HG03175 (cell line): ENCODE measurements around the gene ARMC7.
"Not testable (repeated sequence)": the region's sequence is repeated elsewhere in the genome, so short reads cannot be mapped to it uniquely, and the experiment has no call there.

Experiments
- ATAC-seq: cut with Tn5 transposase; IDR thresholded peaks from one replicate; pipeline ENCODE4 v1.9.1; 2021; ENCODE audit warnings: mild to moderate bottlenecking, moderate library complexity; ENCODE audit not compliant: unreplicated experiment

Gene ARMC7

DNA sequence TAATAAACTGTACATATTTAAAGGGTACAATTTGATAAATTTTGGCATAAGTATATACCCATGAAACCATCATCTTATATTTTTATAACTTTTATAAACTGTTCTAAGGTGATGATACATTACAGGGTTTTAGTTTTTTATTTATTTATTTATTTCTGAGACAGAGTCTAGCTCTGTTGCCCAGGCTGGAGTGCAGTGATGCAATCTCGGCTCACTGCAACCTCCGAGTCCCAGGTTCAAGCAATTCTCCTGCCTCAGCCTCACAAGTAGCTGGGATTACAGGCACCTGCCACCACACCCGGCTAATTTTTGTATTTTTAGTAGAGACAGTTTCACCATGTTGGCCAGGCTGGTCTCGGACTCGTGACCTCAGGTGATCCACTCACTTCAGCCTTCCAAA lies 18.2 kb downstream of the ARMC7 start:
- not testable (repeated sequence) for ATAC-seq

DNA sequence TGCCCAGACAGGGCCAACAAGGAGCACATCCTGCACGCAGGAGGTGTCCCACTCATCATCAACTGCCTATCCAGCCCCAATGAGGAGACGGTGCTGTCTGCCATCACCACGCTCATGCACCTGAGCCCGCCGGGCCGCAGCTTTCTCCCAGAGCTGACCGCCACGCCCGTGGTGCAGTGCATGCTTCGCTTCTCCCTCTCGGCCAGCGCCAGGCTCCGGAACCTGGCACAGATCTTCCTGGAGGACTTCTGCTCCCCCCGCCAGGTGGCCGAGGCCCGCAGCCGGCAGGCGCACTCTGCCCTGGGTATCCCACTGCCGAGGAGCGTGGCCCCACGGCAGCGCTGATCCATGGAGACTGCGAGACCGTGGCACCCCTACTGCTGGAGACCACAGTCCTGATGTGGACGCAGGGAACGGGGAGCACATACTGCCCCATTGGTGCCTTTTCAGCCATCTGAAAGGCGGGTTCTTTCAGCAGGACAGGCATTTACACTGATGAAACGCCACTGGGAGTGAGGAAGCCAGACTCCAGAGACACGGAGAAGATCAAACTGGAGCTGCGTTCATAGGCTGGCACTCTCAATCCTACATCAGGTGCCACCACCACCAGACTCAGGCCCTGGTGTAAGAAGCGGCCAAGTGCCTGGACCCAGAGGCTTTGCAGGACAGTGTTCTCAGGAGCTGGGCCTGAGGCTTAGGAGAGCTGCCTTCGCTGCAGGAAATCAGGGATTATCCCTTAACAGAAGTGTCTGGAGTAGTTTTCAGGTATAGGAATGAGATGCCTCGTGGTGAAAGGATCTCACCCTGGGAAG lies 19.1 kb downstream of the ARMC7 start:
- ATAC-seq, result no peak

DNA sequence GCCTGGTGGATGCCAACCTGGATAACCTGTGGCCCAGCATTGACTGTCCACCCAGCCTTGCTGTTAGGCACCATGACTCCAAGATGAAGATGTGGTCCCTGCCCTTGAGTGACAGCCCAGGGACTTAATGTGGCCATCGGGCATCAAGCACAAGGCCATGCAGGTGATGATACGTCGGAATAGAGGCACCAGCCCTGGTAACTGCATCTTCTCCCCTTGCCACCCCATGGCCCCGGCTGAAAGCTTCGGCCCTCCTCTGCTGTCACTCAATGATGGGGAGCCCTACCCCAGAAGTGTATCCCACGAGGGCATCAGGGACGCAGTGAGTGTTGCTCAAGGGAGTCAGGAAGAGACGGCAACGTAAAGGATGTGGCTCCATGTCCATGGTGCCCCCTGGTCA lies 19.8 kb downstream of the ARMC7 start:
- no peak for ATAC-seq

DNA sequence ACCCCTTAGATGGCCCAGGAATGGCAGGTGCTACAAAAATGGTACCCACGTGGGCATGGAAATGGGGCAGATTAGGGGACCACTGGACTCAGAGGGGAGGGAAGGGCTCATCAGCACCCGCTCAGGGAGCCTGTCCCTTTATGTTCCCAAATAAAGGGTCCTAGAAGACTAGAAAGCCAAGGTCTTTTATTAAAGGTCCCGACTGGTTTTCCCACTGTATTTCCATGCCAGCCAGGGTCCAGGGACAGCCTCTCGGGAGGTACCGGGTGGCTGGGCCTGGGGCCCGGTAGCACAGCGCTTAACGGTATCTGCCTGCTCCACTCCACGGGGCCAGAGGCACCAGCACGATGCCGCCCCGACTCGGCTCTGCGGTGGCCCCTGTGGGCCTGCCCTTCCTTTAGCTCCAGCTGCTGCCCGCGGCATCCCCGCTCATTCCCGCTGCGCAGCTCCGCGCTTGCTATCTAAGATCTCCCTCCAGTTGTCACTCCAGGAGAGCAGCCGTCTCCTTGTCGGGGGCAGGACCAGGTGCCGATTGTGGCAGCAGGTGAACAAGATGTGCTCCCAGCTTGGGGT lies 20.4 kb downstream of the ARMC7 start:
- no peak for ATAC-seq

DNA sequence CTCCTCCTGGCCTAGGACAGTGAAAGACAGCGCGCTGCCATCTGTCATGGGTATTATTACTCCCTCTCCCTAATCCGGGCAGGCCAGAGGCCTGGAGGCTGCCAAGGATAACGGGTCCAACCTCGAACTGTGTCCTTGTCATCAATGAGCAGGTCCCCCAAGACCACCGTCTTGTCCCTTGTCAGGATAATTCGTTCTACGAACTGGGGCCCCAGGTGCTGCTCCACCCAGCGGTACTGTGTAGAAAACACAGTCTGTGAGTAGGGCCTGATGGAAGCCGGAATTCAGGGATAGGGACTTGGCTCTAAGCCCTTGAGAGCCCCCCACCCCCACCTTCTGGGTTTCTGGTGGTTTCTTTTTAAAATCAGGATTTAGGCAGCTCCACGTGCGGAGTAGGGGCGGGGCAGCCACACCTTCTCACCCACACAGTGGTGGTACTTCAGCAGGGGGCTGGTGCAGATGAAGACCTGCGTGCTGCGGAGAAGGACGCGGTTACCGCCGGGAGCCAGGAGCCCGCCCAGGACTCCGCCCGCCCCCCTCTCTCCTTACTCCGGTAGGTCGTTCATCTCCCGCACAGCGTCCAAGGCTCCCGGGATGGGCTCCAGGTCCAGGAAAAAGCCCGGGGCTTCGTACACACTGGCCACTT lies 21.0 kb downstream of the ARMC7 start:
- ATAC-seq, result no peak

DNA sequence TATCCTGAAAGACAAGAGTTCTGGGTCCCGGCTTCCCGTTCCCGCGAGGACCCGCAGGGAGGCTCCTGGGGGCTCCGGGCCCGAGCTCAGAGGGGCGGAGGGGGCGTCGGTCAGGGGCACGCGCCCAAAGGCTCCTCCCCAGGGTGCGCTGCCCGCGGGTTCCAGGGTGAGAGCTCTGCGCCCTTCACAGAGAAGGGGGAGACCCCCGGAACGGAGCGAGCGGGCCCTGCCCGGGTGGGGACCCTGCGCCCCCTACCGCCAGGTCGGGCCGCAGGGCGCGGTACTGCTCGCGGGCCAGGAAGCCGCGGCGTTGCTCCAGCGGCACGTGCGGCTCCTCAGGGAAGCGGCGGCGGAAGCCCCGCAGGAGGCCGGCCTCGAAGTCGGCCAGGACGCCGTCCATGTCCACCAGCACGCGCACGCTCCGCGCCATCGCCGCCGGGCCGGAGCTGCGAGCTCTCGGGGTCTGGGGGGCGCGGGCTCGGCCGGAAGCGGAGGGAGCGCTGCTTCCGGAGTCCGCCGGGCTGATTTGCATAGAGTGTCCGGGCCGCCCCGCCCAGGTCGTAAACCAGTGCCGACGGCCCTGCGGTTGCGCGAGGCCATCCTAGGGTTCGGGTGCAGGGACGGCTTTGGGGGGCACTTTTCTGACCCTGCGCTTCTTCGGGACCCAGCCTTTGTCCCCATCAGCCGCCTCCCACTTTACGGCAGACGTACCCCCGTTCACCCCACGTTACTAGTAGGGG lies 21.7 kb downstream of the ARMC7 start, which contains the start of gene NT5C:
TSS of gene NT5C (minus strand) at position 465 of the 740 bp plus-strand sequence. CDS start at position 430, 35 bp downstream.
- ATAC-seq, result peak; percentile 79

DNA sequence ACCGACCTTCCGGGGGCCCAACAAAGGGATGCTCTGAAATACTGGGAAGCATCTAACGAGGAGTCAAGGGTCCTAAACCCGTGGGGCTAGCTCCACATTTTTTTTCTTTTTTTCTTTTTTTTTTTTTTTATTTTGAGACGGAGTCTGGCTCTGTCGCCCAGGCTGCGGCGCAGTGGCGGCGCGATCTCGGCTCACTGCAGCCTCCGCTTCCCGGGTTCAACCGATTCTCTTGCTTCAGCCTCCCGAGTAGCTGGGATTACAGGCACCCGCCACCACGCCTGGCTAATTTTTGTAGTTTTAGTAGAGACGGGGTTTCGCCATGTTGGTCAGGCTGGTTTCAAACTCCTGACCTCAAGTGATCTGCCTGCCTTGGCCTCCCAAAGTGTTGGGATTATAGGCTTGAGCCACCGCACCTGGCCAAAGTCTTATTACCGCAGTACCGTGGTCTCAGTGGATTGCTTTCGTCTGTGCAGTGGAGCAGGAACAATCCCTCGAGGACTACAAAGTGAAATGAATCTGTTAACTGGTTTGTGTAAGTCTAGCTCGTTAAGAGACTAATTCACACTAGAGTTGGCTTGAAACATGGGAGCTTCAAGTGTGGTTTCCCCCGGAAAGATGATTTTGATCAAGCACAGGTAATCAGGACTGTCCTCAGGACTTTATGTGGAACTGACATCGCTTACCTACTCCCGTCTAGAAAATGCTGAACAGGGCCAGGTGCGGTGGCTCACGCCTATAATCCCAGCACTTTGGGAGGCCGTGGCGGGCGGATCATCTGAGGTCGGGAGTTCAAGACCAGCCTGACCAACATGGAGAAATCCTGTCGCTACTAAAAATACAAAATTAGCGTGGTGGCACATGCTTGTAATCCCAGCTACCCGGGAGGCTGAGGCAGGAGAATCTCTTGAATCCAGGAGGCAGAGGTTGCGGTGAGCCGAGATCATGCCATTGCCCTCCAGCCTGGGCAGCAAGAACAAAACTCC lies 22.5 kb downstream of the ARMC7 start:
- not testable (repeated sequence) for ATAC-seq

DNA sequence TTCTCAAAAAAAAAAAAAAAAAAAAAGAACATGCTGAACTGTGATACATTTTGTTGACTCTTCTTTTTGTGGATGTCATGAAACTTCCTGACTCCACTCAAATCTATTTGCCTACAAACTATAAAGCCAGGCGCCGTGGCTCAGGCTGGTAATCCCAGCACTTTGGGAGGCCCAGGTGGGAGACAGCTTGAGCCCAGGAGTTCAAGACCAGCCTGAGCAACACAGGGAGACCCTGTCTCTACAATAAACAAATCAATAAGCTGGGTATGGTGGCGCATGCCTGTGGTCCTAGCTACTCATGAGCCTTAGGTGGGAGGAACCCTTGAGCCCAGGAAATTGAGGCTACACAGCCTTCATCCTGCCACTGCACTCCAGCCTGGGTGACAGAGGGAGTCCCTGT lies 23.2 kb downstream of the ARMC7 start:
- no peak for ATAC-seq

DNA sequence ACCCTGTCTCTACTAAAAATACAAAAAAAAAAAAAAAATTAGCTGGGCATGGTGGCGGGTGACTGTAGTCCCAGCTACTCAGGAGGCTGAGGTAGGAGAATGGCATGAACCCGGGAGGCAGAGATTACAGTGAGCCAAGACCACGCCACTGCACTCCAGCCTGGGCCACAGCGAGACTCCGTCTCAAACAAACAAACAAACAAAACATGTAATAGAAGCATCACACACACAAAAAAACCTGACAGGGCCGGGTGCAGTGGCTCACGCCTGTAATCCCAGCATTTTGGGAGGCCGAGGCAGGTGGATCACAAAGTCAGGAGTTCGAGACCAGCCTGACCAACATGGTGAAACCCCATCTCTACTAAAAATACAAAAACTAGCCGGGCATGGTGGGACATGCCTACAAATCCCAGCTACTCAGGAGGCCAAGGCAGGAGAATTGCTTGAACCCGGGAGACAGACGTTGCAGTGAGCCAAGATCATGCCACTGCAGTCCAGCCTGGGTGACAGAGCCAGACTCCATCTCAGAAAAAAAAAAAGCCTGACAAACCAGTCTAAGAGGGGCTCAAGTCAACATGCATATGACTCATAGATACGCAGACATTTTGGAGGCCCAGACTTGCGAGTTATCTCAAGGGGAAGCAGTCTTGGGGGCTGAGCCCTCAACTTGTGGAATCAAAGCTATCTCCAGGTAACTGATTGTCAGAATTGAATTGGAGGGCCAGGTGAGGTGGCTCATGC lies 24.0 kb downstream of the ARMC7 start:
- ATAC-seq, result not testable (repeated sequence)

DNA sequence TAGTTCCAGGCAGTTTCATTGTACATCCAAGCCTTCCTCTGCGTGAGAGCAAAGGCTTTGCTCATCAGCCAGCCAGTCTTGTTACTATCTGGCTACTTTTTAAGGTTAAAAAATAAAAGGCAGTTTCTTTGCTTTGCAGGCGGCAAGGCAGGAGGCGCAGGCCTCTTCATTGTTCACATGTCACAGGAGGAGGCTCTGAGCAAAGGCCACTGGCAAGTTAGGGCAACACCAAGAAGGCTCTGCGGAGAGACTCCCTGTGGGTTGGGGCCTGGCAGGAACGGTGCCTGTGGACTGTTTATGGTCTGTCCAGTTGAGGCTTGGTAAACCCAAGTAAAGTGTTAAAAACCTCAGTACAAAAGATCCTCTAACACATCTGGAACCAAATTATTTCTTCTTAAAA lies 25.7 kb downstream of the ARMC7 start:
- ATAC-seq, result no peak

DNA sequence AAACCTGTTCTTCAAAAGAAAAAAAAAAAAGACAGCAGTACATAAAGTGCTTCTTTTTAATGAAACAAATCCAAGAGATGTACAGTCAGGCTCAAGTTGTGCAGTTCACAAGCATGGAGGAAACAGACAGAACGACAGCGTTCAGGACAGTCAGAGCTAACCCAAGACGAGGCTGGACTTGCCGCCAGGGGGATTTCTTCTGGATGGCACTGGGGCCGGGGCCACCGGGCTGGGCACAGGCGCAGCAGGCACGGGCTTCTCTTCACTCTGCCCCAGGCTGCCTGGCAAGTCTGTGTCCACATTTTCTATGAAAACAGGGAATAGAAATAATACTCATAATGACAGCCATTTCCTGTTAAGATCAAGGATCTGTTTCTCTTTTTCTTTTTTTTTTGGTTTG lies 26.2 kb downstream of the ARMC7 start:
- ATAC-seq, result no peak

DNA sequence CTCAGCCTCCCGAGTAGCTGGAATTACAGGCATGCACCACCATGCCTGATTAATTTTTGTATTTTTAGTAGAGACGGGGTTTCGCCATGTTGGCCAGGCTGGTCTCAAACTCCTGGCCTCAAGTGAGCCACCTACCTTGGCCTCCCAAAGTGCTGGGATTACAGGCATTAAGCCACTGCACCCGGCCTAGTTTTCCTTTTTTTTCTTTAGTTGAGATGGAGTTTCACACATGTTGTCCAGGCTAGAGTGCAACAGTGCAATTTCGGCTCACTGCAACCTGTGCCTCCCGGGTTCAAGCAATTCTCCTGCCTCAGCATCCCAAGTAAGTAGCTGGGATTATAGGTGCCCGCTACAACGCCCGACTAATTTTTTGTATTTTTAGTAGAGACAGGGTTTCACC lies 28.0 kb downstream of the ARMC7 start:
- ATAC-seq, result not testable (repeated sequence)

DNA sequence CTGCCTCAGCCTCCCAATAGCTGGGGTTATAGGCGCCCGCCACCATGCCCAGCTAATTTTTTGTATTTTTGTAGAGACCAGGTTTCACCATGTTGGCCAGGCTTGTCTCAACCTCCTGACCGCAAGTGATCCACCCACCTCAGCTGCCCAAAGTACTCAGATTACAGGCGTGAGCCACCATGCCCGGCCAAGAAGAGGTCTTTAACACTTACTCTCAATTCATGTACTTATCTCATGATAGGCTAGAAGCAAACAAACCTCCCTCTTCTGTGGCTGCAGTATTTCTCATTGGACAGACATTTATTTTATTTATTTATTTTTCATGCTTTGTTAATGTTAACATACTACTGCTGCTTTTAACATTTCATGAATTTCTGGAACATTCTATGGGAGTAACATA lies 28.8 kb downstream of the ARMC7 start:
- ATAC-seq, result no peak

DNA sequence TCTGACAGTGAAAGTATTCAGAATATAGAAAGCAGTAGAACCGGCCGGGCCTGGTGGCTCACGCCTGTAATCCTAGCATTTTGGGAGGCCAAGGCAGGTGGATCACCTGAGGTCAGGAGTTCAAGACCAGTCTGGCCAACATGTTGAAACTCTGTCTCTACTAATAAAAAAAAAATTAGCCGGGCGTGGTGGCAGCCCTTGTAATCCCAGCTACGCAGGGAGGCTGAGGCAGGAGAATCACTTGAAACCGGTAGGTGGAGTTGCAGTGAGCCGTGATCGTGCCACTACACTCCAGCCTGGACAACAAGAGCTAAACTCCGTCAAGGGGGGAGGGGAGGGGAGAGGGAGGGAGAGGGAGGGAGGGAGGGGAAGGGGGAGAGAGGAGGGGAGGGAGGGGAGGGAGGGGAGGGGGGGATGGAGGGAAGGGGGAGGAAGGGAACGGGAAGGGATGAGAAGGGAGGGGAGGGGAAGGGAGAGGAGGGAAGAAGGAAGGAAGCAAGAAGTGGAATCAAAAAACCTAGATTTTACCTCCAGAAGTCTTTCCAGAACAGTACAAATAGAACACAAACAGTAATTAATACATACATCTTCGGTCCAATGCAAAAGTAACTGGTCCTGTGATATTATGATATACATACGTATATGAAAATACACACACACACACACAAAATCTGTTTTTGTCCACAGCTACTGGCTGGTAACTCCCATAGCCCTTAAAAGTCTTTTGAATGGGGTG lies 32.6 kb downstream of the ARMC7 start:
- ATAC-seq, result no peak

DNA sequence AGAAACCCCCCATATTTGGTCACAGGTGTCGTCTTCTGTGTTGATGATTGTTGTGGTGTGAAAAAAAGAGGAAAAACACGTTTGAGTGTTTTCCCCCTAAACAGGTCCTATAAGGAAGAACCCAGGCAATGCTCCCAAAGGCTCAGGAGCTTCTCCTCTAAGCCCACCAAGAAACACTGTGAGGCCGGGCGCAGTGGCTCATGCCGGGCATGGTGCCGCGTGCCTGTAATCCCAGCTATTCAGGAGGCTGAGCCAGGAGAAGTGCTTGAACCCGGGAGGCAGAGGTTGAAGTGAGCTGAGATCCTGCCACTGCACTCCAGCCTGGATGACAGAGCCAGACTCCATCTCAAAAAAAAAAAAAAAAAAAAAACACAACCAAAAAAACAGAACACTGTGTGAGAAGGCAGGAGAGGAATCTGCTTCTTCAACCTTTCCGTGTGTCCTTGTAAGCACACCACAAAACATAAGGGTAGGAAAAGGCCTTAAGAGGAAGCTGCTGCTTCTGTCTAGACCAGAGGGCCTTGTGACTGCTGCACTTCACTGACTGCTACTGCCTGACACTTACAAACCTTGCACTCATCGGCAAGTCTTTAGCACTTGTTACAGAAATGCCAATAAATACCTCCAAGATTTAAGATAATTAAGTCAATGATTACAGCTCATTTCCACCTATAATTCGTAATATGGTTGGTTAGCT lies 35.2 kb downstream of the ARMC7 start:
- ATAC-seq, result no peak

DNA sequence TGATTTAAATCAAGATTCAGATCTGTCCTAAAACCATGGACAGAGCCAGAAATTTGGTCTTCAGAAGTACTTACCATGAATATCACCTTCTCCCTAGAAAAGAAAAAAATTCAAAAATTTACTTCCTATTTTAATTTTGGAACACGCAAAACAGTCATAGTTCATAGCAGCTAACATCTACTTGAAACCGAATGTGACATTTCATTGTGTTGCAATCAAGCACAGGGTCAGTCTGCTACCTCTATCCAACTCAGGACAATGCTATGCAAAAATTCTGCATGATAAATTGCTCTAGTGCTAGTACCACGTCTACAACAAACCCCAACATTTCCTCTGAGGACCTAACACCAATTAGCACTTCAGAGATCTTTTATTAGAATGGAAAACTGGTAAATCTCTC lies 36.8 kb downstream of the ARMC7 start:
- no peak for ATAC-seq

DNA sequence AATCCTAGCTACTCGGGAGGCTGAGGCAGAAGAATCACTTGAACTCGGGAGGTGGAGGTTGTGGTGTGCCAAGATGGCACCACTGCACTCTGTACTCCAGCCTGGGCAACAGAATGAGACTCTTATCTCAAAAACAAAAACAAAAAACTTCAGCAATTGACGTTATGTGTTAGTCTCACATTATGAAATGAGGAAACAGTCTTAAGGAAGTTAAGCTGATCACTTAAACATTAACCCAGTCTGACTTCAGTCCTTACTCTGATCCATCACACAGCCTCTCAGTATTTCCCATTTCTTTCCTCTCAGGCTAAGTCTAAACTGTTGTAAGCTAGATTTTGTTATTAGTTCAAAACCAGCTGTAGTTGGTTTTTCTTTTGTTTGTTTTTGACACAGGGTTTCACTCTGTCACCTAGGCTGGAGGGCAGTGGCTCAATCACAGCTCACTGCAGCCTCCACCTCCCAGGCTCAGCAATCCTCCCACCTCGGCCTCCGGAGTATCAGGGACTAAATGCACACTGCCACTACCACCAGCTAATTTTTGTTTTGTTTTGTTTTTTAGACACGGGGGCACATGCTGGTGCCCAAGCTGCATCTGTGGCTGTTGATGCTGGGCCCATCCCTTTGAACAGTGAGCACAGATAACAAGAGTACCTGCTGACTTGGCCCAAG lies 38.2 kb downstream of the ARMC7 start:
- no peak for ATAC-seq

DNA sequence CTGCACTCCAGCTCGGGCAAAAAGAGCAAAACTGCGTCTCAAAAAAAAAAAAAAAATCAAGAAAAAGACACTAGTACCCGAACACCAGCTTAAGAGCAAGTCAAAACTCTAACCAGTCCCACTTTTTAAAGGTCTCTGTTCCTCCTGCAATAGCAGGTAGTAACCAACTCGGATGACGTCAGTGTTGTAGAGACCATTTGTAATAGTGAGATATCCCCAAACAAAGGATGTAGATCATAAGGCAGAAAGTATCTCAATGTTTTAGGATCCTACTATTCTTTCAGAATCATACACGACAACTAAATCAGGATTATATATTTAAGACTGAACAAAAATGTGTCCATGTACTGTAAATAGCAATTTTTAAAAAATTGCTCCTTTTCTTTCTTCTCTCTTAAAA lies 42.2 kb downstream of the ARMC7 start:
- ATAC-seq, result no peak
